Hepatocyte (in vitro differentiated cells): ENCODE data around the gene TMEM25.

Experiments
- CTCF ChIP-seq: fragments of 200-600 bp; sonication (generic); IDR thresholded peaks from 2 replicates; pipeline ENCODE4 v1.5.1; 2016; ENCODE audit warnings: antibody characterized with exemption, mild to moderate bottlenecking; ENCODE audit not compliant: poor library complexity
- EZH2 ChIP-seq: fragments of 200-600 bp; sonication (generic); IDR thresholded peaks from 2 replicates; pipeline ENCODE4 v1.6.1; 2016; ENCODE audit warnings: antibody characterized with exemption, mild to moderate bottlenecking, borderline replicate concordance
- EZH2phosphoT487 ChIP-seq: fragments of 200-600 bp; sonication (generic); IDR thresholded peaks from one replicate; pipeline ENCODE4 v1.6.1; 2018; ENCODE audit warnings: antibody characterized with exemption, mild to moderate bottlenecking, low read depth, moderate library complexity; ENCODE audit not compliant: unreplicated experiment, severe bottlenecking

GRCh38 chr11:118532852-118533768 is 2.1 kb downstream of the TMEM25 start:
- no peak for TF ChIP-seq CTCF
- TF ChIP-seq EZH2phosphoT487 = no peak
- no peak for TF ChIP-seq EZH2
